NCI-H2196 treated with DMSO at 0.1 percent for 48 hours (cell line): ENCODE results near the gene LEKR1.
"Not testable (repeated sequence)": the region's sequence is repeated elsewhere in the genome, so short reads cannot be mapped to it uniquely, and the experiment has no call there.

Experiments used
- DNase-seq: peaks from one replicate; lab custom pipeline; 2025; ENCODE audit not compliant: unreplicated experiment; lab: John Stamatoyannopoulos, UW

Gene LEKR1

GRCh38 chr3:156834435-156834834 is 8.3 kb downstream of the LEKR1 start:
- no peak for DNase-seq

- no peak for DNase-seq
Measured at GRCh38 chr3:156834962-156835535, 8.9 kb downstream of the LEKR1 start.

- DNase-seq: no peak
Measured at GRCh38 chr3:156836701-156837100, 10.5 kb downstream of the LEKR1 start.

GRCh38 chr3:156837115-156837514 is 11.0 kb downstream of the LEKR1 start:
- DNase-seq: no peak

GRCh38 chr3:156838035-156838434 is 11.9 kb downstream of the LEKR1 start:
- no peak for DNase-seq

- no peak for DNase-seq
Measured at GRCh38 chr3:156840826-156841689, 14.9 kb downstream of the LEKR1 start.

GRCh38 chr3:156843071-156843808 is 17.1 kb downstream of the LEKR1 start:
- DNase-seq: no peak

- DNase-seq: no peak
Measured at GRCh38 chr3:156847752-156848448, 21.7 kb downstream of the LEKR1 start.

GRCh38 chr3:156859578-156859977 is 33.4 kb downstream of the LEKR1 start:
- DNase-seq: no peak

GRCh38 chr3:156860873-156861272 is 34.7 kb downstream of the LEKR1 start:
- DNase-seq: no peak

GRCh38 chr3:156862338-156862737 is 36.2 kb downstream of the LEKR1 start:
- no peak for DNase-seq

GRCh38 chr3:156865732-156866131 is 39.6 kb downstream of the LEKR1 start:
- DNase-seq: no peak

- no peak for DNase-seq
Measured at GRCh38 chr3:156867174-156867573, 41.0 kb downstream of the LEKR1 start.

GRCh38 chr3:156867920-156868319 is 41.8 kb downstream of the LEKR1 start:
- DNase-seq: no peak

- no peak for DNase-seq
Measured at GRCh38 chr3:156873906-156874305, 47.8 kb downstream of the LEKR1 start.

- DNase-seq: not testable (repeated sequence)
Measured at GRCh38 chr3:156879491-156879890, 53.3 kb downstream of the LEKR1 start.

- DNase-seq: no peak
Measured at GRCh38 chr3:156885761-156886160, 59.6 kb downstream of the LEKR1 start.

GRCh38 chr3:156888176-156888575 is 62.0 kb downstream of the LEKR1 start:
- no peak for DNase-seq

GRCh38 chr3:156888576-156888975 is 62.4 kb downstream of the LEKR1 start:
- no peak for DNase-seq

- no peak for DNase-seq
Measured at GRCh38 chr3:156892701-156893100, 66.5 kb downstream of the LEKR1 start.

GRCh38 chr3:156895374-156895773 is 69.2 kb downstream of the LEKR1 start:
- not testable (repeated sequence) for DNase-seq
